ENCODE results near the gene RAB40C.

GRCh38 chr16:661184-661821 is 71.4 kb downstream of the RAB40C start:
- TF ChIP-seq CTCF (IDR thresholded peaks at IDR 0.05) (peak in 2 of 4 experiments; percentile 2 to 41), POLR2A (IDR thresholded peaks at IDR 0.05) (no peak), POLR2AphosphoS5 (IDR thresholded peaks at IDR 0.05) (no peak)

All from sigmoid colon (tissue), 4 donors.